CD4-positive, alpha-beta T cell treated with Interleukin-15 for 1 hour (primary cell): ENCODE results near the gene PPIL1.

Experiments used
- DNase-seq: peaks from one replicate; pipeline ENCODE4 v3.0.0-alpha.2; 2020

PPIL1 gene

GRCh38 chr6:36853325-36853724 lies 21.3 kb downstream of the PPIL1 start:
- DNase-seq: peak; percentile 51

GRCh38 chr6:36852481-36853147 lies 22.0 kb downstream of the PPIL1 start:
- no peak for DNase-seq

GRCh38 chr6:36851626-36852025 lies 23.0 kb downstream of the PPIL1 start:
- DNase-seq: no peak

GRCh38 chr6:36851149-36851614 lies 23.4 kb downstream of the PPIL1 start:
- DNase-seq: no peak

GRCh38 chr6:36850021-36850420 lies 24.6 kb downstream of the PPIL1 start:
- DNase-seq: no peak

- no peak for DNase-seq
These were observed 25.8 kb downstream of the PPIL1 start for GRCh38 chr6:36848658-36849441.

- no peak for DNase-seq
These were observed 26.6 kb downstream of the PPIL1 start for GRCh38 chr6:36847991-36848390.

GRCh38 chr6:36847152-36847551 lies 27.5 kb downstream of the PPIL1 start:
- DNase-seq: no peak

GRCh38 chr6:36845233-36845632 lies 29.4 kb downstream of the PPIL1 start:
- DNase-seq: no peak

- no peak for DNase-seq
These were observed 30.1 kb downstream of the PPIL1 start for GRCh38 chr6:36844232-36845170.

GRCh38 chr6:36843170-36843569 lies 31.4 kb downstream of the PPIL1 start:
- no peak for DNase-seq

- DNase-seq: no peak
These were observed 32.8 kb downstream of the PPIL1 start for GRCh38 chr6:36841756-36842155.

- DNase-seq: no peak
These were observed 33.9 kb downstream of the PPIL1 start for GRCh38 chr6:36840432-36841403.

- DNase-seq: peak; percentile 27
These were observed 34.7 kb downstream of the PPIL1 start for GRCh38 chr6:36839749-36840431.

- no peak for DNase-seq
These were observed 35.5 kb downstream of the PPIL1 start, which contains the start of gene CPNE5 for GRCh38 chr6:36838896-36839748. TSS of gene CPNE5 (minus strand) at chr6:36839444. CDS start at chr6:36839377, 67 bp downstream.

- DNase-seq: no peak
These were observed 36.9 kb downstream of the PPIL1 start for GRCh38 chr6:36837686-36838085.

- no peak for DNase-seq
These were observed 37.6 kb downstream of the PPIL1 start for GRCh38 chr6:36837022-36837339.

- no peak for DNase-seq
These were observed 38.2 kb downstream of the PPIL1 start for GRCh38 chr6:36836111-36837021.
